NCI-H2196 (cell line): Measurements from ENCODE around the gene NREP.

Experiments used
- DNase-seq: peaks from one replicate; lab custom pipeline; 2025; ENCODE audit not compliant: unreplicated experiment; lab: John Stamatoyannopoulos, UW

Gene NREP

DNA sequence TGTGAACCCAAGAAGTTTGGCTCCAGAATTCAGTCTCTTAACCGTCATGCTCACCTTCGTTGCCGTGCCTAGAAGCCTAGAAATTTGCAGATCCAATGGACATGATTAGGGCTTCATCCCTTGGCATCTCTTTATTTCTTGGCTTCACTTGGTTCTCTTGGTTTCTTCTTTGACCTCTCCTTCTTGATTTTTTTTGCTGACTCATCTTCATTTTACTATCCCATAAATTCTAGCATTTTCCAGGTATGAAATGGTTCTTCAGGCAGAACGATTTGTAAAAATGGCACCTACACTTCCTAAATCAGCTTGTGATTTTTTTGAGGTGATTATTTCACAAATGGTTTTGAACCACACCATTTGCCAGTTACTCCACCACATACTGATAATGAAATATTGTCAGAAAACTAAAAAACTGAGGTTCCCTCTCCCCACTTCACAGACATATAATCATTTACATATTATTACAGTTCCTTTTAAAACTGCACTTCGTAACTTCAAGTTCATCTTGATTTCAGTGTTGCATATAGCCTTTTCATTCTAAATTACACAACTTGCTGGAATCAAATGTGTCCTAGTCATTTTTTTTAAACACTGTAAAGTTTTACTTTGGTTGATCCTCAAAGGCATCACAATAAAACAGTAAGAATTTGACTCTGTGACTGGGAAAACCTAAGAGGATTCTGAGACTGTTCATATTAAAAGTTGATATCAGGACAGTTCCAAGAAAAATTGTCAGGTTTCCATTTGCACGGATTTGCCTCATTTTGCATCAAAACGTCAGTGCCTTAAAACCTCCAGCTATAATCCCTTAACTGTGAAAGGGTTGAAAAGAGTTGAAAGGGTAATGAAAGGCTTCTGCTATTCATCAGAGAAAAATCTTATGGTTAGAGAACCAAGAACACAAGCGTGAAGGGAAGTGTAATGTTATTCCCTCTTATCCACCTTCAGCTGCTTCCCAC, 8.9 kb upstream of the NREP start:
- no peak for DNase-seq

DNA sequence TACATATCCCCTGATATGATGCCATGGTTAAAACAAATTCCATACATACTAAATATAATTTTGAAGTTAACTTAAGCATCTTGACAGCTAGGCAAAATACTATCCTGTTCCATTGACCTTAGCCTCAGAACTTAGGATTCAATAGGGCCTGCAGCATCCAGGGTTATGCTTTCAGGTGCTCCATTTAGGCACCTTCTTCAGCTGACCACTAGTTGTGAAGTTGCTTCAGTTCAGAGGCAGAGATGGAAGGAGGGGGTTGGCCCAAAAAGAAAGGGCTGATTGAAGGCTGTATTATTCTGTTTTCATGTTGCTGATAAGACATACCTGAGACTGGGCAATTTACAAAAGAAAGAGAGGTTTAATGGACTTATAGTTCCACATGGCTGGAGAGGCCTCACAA, 7.0 kb upstream of the NREP start:
- no peak for DNase-seq

DNA sequence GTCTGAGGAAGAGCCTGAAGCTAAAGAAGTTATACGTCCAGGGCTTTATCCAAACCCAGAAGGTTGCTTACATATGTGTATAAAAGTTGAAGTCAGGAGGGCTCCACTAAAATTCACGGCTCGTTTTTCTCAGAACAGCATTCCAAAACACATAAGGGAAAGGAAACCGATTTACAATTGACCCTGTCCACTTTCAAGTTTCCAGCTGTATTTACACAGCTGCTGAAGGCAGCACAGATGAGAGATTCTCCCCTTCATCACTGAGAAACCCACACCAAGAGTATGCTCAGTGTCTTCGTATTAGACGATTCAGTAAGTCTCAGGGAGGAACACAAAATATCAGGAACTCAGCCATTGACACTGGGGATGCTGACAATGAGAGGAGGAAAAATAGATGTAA, 5.9 kb upstream of the NREP start:
- no peak for DNase-seq

DNA sequence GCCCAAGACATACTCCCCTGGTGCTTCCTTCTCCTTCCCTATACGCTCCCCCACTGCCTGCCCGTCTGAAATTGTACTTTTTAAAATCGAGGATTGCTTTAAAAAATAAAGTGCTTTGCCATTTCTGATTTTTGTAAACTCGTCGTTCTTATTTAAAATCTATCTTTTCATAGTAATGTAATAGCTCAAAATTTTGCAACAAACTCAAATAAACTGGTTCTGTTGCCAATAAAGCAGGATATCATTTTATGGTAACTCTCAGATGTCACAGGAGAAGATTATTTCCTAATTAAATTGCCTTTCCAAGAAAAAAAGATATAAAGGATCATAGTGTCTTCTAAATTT, 1.3 kb upstream of the NREP start:
- DNase-seq, result no peak

DNA sequence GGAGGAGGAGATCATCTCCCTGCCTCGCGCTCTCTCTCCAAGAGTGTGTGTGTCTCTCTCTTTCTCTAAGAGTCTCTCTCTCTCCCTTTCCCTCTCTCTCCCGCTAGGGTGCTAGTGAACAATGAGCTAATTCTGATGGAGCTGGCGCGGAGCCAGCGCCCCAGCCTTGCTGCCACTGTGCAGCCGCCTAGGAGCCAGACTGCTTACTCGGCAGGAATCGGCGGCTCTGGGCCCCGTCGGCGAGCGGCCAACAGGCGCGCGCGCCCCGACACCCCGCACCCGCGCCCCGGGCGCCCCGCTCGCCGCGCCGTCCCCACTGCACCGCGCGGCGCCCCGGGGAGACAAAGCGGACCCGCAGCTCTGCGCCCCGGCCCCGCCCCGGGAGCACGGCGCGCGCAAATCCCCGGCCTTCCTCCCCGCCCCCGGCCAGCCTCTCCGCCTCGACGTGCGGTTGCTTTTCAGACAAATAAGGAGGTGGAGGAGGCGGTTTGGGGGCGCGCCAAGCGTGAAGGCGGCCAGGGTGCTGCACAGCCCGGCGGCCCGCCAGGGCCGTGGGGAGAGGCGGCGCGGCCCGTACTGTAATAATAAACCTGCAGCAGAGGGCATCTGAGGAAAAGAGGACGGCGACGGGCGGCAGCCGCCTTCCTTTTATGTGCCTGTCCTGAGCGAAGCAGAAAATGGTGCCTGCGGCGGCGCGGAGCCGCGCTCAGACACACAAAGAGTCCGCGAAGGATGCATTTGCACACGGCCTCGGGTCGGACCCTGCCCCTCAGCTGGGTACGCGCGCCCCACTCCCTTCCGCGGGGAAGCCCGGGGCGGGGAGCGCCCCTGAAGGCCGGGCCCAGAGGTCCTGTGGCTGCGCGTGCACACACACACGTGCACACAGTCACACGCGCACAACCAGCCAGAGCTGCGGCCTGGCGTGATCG, 625 bp upstream of the NREP start:
- DNase-seq, result peak; percentile 93

DNA sequence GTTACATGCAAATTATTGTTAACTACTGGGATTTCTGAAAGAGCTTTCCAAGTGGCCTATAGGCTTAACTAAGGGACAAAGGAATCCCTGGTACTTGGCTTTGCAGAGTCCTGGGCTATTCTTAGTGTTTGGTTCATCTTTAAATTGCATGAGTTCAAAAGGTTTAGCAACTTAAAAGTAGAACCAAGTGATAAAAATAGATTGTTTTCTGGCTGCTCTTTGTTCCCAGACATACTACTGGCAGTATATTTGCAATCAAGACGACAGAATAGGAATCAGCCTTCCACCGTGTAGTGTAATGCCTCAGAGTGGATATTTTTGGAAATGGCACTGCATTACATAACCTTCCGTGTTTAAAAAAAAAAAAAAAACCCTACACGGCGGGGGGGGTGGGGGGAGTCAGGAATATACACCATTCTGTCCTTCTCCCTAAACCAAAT, 1.0 kb downstream of the NREP start:
- no peak for DNase-seq

DNA sequence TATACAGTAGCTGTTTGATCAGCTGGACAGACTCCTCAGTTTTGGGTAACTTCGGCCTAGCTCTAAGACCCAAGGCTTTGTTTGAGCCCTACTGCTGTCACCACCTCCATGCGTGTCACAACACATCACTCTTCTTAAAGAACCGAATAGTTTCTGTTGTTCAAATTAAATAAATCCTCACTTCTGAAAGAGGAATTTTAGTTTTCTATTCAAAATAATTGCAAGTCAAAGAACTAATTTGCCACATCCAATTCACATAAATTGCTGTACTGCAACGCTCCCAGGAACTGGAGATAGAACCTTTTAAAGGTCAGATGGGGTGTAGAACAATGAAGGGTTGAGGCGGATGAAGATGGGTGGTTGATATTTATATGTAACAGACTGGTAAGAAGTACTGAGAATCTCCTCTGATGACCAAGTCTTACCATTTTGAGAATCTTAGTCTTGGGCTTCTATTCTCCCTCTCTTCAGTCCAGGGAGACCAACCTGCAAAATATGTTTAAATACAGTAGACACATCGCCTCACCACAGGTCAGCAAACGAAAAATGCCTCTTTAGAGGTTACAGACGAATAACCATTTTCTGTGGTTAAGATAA, 1.6 kb downstream of the NREP start:
- no peak for DNase-seq

DNA sequence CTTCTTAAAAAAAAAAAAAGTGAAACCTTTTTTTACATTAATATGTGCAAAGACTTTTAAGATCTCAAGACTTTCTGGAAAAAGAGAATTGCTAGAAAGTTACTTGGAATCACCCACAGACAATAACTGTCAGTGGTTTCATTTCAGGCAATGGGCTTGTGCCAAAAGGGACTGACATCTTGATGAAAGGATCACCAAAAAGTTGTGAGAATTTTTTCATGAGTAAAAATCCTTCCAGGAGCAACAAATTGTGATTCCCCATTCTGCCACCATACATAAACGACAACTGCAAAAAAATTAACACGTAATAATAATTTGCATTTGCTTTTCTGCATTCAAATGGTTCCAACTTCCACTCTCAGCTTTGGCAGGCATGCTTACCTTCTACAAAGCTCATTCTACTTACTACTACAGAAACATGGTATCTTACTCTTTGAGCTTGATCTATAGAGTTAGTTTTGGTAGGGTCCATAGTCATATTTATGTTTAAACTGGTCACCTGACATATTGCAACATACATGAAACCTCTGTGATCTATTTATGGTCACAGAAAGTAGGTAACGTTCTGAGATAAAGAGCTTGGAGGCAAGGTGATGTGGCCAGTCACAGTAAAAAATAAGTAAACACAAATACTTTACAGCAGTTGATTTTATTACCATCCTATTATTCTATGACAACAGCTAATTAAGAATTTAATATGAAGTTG, 3.0 kb downstream of the NREP start:
- DNase-seq, result no peak

DNA sequence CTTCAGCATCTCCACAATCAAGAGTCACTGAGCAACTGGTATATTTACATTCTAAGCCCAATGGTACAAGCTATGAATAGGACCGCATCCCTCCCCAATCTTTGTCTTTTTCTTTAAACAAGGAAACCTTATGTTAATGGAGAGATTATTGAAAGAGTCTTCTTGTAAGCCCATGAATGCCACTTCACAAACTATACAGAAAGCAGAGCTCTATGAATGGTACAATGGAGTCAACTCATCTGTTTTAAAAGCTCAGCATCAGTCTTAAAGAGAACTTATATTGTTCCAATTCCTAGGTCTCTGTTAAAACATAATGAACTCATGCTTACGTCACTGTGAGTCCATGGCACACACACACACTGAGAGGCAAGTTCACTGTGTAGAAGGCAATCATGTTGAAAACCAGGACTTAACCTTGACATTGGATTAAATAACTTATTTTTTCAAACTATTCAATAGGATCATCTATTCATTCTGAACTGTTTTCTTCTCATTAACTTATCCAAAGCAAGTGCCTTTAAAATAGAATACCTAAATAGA, 4.5 kb downstream of the NREP start:
- DNase-seq, result no peak

DNA sequence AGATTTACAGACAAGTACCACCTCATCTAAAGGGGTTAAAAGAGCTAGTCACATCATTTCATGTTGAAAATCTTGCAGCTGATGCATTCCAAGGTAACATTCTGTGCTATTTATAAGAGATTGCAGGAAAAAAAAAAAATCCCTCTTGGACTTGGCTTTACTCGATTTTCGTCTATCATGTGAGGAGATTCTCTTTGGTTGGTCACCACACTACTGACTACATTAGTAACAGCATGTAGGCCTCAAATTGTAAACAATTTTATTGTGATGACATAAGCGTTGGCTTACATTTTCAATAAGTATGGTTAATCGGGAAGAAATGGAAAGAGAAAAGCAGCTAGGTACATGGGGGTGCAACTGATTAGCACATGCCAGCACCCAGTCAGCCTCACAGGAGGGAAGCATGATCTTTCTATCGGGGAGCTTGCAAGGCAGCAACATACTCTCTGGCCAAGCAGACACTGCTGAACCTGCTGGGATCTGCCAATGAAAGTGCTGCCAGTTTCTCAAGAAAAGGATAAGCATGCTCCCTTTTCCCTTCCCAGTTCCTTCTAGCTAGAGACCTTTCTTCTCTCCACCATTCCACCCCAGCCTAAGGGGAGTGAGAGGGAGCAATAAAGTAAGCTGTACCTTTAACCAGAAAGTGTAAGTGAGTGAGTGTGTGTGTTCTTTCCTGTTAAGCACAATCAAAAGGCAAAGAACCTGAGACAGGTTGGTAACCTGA, 7.5 kb downstream of the NREP start:
- DNase-seq, result no peak

DNA sequence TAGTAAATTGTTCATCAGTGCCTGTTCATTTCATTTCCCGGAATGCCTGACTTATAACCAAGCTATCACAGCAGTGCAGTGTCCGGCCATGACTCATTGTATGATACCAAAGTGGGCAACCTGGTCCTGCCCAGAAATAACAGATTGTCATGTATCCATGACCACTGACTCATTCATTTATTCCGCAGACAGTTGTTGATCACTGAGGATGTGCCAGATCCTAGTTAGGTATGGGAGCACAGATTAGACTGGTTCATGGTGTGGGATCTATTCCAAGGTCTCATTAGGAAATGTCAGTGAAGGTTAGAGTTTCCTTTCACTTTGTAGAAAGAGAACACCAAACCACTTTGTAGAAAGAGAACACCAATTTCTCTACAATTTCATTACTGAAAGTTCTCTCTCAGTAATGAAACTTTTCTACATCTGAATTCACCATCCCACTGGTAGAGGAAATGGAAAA, 8.7 kb downstream of the NREP start:
- no peak for DNase-seq

DNA sequence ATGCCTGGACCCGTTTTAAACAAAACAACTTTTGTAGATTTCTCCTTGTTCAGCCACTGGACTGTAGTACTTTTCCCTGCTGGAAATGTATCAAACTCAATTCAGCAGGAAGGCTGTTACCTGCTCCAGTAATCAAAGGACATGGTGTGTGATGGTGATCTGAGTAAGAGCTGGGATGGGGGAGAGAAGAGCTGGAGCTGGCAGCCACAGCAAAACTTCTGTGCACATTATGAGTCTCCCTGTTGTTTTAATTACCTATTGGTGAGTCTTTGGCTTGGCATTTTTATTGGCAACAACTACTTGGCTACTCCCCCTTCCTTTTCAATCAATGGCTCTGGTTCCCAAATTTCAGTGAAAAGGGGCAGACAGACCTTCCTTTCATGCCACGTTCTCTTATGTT, 9.7 kb downstream of the NREP start:
- no peak for DNase-seq

DNA sequence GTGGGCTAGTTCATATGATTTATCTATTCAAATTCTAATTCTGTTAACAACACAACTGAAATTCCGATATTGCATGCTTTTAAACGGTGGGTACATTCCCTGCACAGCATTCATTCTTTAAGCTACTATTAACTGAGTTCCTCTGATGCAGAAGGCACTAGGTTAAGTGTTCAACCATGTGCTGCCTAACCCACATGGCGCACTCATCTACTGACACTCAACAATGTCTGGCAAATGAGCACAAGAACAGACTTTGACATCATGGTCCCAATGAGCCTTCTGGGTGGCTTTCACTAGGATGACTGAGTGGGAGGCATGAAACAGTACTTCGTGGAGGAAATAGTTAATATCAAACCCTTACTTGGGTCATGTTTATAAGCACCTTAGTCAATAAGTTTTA, 10.2 kb downstream of the NREP start:
- no peak for DNase-seq

DNA sequence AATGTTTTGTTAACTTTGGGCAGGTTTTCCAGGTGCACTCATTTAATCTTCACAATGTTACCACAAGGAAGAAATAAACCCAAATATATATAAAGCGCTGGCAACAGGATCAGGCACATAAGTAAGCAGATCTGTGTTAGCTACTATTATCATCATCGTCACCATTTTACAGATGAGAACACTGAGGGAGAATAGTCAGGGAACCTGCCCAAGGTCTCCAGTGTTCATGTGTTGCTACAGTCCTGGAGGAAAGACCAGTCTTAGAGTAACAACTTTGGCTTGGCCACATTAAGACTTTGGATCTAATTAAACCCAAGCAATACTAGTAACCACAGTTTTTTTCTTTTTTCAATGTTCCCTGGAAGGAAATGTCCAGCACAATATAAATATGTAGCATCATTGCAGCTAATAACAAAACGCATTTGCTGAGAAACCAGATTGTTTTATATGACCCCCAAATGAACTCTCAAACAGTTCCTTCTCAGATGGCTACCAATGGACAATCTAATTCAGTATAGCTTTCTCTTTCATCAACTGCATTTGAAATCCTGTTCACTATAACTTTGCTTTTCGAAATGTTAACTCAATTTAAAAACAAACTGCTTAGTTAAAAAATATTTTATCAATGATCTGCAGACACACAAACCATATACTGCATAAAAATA, 11.8 kb downstream of the NREP start:
- DNase-seq, result no peak

DNA sequence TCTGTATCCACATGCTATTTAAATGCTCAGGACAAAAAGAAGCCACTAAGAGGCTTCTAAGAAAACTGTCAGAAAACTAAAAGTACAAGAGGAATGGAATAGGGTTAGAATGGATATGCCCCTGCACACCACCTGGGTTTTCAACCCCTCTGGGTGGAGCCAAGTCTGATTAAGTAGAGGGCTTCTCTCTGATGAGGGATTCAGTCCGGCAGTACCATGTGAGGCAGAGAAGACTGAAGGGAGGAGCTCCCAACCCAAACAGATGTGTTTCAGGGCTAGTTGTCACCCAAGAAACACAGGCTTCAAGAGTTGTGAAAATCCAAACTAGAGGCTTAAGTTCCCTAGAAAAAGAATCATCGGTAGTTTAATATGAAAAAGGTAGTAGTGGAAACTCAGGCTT, 12.5 kb downstream of the NREP start:
- no peak for DNase-seq

DNA sequence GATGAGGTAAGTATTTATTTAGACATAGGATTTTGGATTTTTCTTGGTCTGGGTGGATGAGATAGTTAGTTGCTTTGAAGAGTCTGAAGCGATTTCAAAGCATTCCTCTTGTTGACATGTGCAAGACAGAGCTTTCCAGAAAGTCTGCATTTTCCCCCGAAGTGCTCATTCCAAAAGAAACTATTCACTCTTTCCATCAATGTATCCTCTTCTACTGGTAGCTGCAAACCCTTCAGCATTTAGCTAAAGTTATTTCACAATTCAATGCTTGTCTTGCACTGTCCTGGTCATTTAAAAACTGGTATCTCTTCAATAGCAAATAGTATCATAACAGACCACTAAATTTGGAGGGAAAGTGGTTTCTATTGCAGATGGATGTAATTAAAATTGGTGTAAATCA, 13.0 kb downstream of the NREP start:
- DNase-seq, result no peak

DNA sequence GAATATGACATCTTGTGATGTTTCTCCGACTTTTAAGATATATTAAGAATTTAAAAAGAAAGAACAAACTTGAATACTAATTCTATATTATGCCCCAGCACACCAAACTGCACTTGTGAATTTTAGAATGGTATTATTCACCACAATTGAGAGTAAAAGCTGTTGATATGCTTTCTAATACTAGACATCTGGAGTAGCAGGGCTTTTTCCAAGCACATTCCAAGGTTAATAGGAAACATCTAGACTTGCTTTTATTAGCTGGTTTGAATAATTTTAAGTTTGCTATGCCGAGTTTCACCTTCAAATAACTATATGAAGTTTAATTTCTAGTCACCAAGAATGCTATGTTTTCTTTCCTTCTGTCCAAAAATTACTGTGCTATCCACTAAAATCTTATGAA, 13.5 kb downstream of the NREP start:
- no peak for DNase-seq

DNA sequence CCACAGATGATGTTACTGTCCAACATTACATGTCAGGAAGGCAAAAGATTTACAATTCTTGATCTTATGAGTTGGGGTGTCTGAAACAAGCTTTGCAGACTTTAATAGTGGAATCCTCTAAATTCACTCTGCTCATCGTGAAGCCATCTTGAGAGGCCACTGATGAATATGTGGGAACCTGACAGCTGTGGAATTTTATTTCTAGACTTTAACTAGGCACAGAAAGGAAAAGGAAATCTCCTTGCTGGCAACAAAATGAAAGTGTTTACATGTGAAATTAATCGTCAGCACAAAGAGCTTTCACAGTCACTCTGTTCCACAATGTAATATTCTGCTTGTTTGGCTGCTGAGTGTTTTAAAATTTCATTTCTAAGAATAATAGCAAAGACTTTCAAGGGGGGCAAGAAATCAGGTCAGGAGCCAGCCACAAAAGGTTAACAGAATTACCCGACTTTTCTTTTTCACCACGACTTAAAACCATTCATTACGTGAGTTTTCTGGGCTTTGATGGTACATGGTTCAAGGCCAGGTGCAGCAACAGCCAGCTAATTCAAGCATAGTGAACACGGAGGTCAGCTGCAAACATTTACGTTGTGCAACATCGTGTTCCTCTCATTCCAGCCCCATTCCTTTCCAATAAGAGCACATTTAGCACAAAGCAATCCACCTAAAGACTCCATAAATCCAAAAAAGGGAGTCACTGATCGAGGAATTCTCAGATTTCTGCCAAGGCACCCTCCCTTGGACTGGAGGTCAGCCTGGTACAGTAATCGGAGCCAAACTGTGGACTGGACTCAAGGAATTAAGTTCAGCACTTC, 14.6 kb downstream of the NREP start:
- no peak for DNase-seq

DNA sequence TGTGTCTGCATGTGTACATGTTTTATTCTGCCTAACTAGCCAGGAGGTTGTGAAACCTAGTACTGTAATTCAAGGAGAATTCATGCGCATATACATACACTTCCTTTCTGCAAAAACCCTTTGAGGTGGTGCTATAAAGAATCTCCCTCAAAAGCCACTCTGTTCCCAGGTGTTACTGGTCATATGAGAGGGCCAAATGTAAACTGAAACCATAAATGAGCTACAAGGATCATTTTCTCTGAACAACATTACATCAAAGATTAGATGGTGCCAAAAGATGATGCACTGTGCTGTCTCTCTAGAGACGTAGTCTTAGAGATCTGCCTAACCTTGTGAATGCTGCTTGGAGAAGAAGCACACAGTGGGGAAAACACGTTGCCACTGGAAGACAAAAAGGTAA, 15.7 kb downstream of the NREP start:
- peak; percentile 23 for DNase-seq
